ENCODE data around the gene ITGB1BP1.

DNA sequence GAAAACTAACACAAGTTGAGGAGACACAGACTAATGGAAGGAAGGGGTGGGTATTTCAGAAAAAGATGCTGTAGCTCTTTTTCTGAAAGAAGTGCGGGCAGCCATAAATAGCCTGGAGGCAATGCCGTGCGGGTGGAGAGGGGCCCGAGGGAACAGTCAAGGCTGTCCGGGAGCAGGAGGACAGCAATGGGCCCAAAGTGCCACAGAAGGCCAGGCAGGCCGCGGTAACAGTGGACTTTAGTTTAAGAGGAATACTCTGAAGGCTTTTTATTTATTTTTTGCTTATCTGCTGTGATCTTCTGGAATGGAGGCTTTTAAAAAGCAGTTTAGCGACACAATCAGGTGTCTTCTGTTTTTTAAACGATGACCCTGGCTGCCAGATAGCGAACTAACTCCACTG, 2.8 kb downstream of the ITGB1BP1 start:
- TF ChIP-seq CTCF (IDR thresholded peaks at IDR 0.05) (no peak), POLR2A (IDR thresholded peaks at IDR 0.05) (no peak)

Data from Peyer's patch (tissue), 4 donors.